ENCODE results near the gene ARSA.

Gene ARSA

DNA sequence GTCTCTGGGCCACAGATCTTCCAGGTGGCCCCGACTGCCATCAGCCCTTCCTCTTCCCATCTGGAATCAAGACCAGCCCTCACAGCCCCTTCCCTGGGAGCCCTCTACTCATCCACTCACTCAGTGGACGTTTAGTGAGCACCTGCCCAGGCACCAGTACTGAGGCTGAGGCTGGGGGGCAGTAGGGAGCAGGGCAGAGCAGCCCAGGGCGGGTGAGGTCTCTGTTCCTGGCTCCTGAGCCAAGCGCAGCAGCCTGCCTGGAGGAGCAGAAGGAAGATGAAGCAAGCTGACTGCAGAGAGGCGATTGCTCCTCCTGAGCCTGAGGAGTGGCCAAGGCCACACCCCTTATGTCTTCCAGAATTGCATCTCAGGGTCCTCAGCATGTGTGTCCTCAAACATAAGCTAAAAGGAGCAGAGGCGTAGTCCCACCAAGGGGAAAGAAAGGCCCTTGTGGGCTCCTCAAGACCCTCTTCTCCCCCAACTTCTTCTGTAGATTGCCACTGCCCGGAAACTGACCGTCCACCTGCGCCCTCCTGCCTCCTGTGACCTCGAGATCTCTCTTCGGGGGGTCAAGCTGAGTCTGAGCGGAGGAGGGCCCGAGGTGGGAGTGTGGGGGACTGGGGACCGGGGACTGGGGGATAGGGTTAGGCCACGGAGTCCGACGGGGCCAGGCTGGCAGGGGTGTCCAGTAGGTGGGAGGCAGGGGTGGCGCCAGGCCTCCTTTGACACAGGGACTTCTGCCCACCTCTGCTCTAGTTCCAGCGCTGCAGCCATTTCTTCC, 21.6 kb downstream of the ARSA start:
- Mint-ChIP-seq H3K4me3 (no peak overlapping the region), H3K9me3 (no peaks in the 10 kb centered on the region), H3K27me3 (peaks cover 66% of the 10 kb centered on the region), H3K27ac (no peak overlapping the region), H3K36me3 (ENCODE audit: low read depth) (no peaks in the 10 kb centered on the region), H3K4me1 (ENCODE audit: low read depth) (peaks cover 4% of the 10 kb centered on the region)
- no peak for DNase-seq

DNA sequence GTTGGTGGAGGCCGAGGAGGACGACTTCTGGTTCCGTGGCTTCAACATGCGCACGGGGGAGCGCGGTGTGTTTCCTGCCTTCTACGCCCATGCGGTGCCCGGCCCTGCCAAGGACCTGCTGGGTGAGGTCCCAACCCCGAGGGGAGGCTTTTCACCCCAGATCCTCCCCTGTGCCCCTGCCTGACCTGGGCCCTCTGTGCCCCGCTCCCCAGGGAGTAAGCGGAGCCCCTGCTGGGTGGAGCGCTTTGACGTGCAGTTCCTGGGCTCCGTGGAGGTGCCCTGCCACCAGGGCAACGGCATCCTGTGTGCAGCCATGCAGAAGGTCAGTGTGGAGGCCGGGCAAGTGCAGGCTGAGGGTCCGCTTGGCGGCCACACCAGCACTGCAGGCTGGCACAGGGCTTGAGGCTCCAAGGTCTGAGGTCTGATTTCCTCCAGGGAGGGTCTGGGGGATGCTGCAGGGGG, 22.3 kb downstream of the ARSA start:
- Mint-ChIP-seq H3K27me3 (peaks cover 65% of the 10 kb centered on the region), H3K27ac (no peak overlapping the region), H3K4me1 (ENCODE audit: low read depth) (peaks cover 4% of the 10 kb centered on the region), H3K9me3 (no peaks in the 10 kb centered on the region), H3K36me3 (ENCODE audit: low read depth) (no peaks in the 10 kb centered on the region), H3K4me3 (no peak overlapping the region)
- no peak for DNase-seq

DNA sequence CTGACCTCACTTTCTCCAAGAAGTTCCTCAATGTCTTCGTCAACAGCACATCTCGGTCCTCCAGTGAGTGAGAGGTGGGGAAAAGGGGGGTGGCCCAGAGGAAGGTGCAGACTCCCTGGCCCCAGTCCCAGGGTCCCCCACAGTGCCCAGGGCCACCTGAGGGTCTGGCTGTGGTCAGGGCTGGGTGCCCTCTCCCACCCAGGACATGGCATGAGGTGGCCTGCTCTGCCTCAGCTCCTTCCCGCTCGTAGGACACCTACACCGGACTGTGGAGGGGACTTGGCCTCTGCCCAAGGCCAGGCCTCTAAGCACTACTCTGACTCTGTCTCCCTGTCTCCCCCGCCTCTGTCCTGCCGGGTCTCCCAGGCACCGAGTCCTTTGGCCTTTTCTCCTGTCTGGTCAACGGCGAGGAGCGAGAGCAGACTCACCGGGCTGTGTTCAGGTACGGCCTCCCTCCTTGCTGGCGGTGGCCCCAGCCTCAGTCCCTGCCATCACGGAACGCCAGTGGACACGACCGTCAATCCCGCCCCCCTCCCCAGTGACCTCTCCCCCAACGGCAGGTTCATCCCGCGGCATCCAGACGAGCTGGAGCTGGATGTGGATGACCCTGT, 22.8 kb downstream of the ARSA start:
- Mint-ChIP-seq H3K9me3 (no peaks in the 10 kb centered on the region), H3K4me3 (no peak overlapping the region), H3K27me3 (peaks cover 60% of the 10 kb centered on the region), H3K27ac (no peak overlapping the region), H3K36me3 (ENCODE audit: low read depth) (no peaks in the 10 kb centered on the region), H3K4me1 (ENCODE audit: low read depth) (peaks cover 4% of the 10 kb centered on the region)
- no peak for DNase-seq

DNA sequence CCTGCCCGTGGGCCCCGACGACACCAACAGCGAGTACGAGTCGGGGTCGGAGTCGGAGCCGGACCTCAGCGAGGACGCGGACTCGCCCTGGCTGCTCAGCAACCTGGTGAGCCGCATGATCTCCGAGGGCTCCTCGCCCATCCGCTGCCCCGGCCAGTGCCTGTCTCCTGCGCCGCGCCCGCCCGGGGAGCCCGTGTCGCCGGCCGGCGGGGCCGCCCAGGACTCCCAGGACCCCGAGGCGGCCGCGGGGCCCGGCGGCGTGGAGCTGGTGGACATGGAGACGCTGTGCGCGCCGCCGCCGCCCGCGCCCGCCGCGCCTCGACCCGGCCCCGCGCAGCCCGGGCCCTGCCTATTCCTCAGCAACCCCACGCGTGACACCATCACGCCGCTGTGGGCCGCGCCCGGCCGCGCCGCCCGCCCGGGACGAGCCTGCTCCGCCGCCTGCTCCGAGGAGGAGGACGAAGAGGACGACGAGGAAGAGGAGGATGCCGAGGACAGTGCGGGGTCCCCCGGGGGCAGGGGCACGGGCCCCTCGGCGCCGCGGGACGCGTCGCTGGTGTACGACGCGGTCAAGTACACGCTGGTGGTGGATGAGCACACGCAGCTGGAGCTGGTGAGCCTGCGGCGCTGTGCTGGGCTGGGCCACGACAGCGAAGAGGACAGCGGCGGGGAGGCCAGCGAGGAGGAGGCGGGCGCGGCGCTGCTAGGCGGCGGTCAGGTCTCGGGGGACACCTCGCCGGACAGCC, 23.5 kb downstream of the ARSA start:
- Mint-ChIP-seq H3K27ac (no peak overlapping the region), H3K4me1 (ENCODE audit: low read depth) (peaks cover 9% of the 10 kb centered on the region), H3K27me3 (peaks cover 62% of the 10 kb centered on the region), H3K36me3 (ENCODE audit: low read depth) (no peaks in the 10 kb centered on the region), H3K4me3 (no peak overlapping the region), H3K9me3 (no peaks in the 10 kb centered on the region)
- no peak for DNase-seq

DNA sequence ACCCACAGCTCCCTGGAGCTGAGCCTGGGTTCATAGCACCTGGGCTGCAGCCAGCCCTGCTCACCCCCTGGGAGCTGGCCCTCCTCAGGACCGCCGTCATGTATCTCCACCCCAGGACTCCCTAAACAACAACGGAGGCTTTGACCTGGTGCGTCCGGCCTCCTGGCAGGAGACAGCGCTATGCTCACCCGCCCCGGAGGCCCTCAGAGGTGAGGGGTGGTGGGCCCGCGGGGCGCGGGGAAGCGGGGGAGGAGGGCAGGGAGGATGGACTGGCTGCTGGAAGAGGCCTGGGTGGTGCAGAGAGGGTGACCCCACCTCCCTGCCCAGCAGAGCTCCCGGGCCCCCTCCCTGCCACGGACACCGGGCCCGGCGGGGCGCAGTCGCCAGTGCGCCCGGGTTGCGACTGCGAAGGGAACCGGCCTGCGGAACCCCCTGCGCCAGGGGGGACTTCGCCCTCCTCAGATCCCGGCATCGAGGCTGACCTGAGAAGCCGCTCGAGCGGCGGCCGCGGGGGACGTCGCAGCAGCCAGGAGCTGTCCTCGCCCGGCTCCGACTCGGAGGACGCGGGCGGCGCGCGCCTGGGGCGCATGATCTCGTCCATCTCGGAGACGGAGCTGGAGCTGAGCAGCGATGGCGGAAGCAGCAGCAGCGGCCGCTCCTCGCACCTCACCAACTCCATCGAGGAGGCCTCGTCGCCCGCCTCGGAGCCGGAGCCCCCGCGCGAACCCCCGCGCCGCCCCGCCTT, 24.3 kb downstream of the ARSA start:
- peaks cover 9% of the 10 kb centered on the region for H3K4me1 Mint-ChIP-seq (ENCODE audit: low read depth)
- no peaks in the 10 kb centered on the region for H3K36me3 Mint-ChIP-seq (ENCODE audit: low read depth)
- H3K9me3 Mint-ChIP-seq: no peaks in the 10 kb centered on the region
- no peak overlapping the region for H3K4me3 Mint-ChIP-seq
- peaks cover 63% of the 10 kb centered on the region for H3K27me3 Mint-ChIP-seq
- no peak for DNase-seq
- H3K27ac Mint-ChIP-seq: no peak overlapping the region

DNA sequence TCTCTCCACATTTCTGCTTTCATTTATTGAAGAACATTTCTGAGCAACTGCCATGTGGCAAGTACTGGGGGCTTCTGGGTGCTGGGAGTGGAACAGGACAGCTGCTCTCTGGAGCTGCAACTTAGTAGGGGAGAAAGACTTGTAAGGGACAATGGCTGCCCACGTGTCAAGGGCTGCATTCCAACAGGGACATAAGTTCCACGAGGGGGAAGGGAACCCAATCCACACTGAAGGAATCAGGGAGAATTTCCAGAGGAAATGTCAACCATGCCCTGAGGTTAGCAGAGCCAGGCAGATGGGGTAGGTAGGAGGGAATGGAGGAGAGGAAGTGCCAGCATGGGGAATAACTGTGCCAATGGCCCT, 25.6 kb downstream of the ARSA start:
- Mint-ChIP-seq H3K36me3 (ENCODE audit: low read depth) (no peaks in the 10 kb centered on the region), H3K4me1 (ENCODE audit: low read depth) (peaks cover 9% of the 10 kb centered on the region), H3K4me3 (no peak overlapping the region), H3K27me3 (peaks cover 61% of the 10 kb centered on the region), H3K27ac (no peak overlapping the region), H3K9me3 (no peaks in the 10 kb centered on the region)
- DNase-seq: no peak

DNA sequence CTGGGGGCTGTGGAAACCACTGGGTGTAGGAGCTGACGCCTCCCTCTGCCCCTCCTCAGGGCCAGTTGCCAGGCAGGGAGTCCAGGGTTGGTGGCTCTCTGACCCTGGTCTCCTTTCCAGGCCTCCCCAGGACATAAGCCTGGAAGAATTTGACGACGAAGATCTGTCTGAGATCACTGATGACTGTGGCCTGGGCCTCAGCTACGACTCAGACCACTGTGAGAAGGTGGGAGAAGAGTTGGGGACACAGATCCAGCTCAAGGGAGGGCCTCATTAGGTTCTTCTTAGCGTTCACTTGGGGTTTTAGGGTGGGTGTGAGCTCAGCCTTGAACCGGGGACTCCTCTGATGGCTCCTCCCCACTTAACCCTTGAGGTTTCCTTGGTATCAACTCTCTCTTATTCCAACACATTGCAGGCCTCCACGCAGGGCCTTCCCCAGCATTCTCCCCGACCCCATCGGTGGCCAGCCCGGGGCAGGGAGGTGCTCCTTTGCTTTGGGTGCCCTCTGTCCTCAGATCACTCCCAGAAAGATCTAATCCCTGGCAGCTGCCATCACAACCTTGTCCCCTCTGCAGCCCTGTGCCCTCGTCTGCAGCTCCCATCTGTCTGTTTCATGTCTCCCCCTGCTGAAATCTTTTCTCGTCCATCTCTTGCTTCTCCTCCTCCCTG, 26.1 kb downstream of the ARSA start:
- peak overlapping the region; percentile 49 for H3K4me3 Mint-ChIP-seq
- peaks cover 56% of the 10 kb centered on the region for H3K27me3 Mint-ChIP-seq
- H3K9me3 Mint-ChIP-seq: no peaks in the 10 kb centered on the region

DNA sequence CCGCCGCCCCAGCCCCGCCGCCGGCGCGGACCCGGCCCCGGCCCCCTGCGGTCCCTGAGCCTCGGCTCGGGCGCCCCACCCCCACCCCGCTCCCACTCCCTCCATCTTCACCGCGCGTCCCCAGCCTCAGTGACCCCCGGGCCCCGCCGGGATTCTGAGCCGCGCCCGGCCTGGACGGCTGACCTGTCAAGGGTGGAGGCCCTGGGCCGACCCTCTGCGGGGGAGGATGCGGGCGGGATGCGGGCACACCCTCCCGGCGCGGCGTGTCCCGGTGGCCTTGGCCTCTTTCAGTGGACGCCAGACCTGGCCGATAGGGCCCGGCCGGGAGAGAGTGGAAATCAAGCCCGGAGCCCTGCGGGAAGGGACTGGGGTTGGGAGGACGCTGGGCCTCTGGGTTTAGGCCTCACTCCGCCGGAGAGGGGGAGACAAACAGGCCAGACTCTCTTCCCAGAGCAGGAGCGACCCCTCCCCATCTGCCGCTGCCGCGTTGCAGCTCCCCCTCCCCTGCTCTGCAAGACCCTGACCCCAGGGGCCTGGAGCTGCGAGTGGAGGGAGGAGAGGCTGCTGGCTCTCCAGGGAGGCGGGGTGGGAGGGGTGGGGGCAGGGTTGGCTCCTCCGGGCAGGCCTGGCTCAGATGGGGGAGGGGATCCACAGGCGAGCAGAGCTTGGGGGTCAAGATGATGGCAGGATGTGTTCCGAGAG, 26.8 kb downstream of the ARSA start:
- H3K36me3 Mint-ChIP-seq (ENCODE audit: low read depth): no peaks in the 10 kb centered on the region
- DNase-seq: no peak
- H3K27ac Mint-ChIP-seq: no peak overlapping the region
- H3K27me3 Mint-ChIP-seq: peaks cover 51% of the 10 kb centered on the region
- peak overlapping the region; percentile 49 for H3K4me3 Mint-ChIP-seq
- no peaks in the 10 kb centered on the region for H3K9me3 Mint-ChIP-seq
- peaks cover 9% of the 10 kb centered on the region for H3K4me1 Mint-ChIP-seq (ENCODE audit: low read depth)

More for the DNA sequence above, 26.1 kb downstream of the ARSA start:
- H3K27ac Mint-ChIP-seq: no peak overlapping the region
- DNase-seq: no peak
- H3K36me3 Mint-ChIP-seq (ENCODE audit: low read depth): no peaks in the 10 kb centered on the region
- peaks cover 9% of the 10 kb centered on the region for H3K4me1 Mint-ChIP-seq (ENCODE audit: low read depth)

DNA sequence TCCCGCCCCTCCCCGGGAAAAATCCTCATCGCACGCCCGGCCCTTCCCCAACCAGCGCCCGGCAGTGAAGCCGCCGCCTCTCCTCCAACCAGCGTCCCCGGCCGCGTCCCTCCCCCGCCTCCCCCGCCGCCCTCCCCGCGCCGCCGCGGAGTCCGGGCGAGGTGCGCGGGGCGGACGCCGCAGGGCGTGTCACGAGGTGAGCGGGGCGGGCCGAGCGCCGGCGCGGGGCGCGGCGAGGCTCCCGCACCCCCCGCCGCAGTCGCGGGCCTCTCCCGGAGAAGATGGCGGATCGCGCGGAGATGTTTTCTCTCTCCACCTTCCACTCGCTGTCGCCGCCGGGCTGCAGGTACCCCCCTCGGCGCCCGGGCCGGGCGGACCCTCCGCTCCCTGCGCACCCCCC, 27.4 kb downstream of the ARSA start, which contains the start of gene MAPK8IP2:
Gene MAPK8IP2, plus strand, starts transcription at position 256 of the 400 bp plus-strand sequence. Its CDS starts 26 bp downstream, at position 282.
- Mint-ChIP-seq H3K4me1 (ENCODE audit: low read depth) (peaks cover 9% of the 10 kb centered on the region), H3K36me3 (ENCODE audit: low read depth) (no peaks in the 10 kb centered on the region), H3K27ac (no peak within 1 kb of the TSS), H3K9me3 (no peaks in the 10 kb centered on the region), H3K27me3 (peaks cover 45% of the 10 kb centered on the region), H3K4me3 (peak within 1 kb of the TSS; percentile 54)
- no peak for DNase-seq

DNA sequence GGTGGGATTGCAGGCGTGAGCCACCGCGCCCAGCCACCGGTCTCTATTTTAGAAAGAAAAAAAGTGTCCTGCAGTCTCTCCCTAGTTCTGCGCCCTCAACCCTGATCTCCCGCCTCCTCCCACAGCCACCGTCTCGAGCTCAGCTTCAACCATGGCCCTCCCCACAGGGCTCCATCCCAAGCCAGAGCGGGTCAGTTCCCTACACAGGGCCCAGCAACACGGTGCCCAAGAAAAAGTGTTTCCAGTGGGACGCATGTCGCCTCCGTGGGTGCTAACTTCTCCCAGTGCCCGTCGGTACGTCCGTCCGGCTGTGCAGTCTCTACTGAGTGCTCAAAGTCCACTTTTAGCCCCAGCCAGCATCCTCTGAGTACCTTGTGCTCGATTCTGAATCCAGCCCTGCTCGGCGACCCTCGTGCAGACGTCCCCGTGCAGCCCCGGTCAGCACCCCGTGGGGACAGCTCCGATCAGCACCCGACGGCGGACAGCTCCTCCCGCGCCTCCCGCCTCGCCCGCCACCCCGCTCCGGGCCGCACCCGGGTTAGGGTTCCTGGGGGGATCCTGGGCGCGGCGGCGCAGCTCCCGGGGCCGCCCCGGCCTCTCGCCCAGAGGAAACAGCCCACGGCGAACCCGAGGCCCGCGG, 28.0 kb downstream of the ARSA start:
- Mint-ChIP-seq H3K9me3 (no peaks in the 10 kb centered on the region), H3K27ac (no peak overlapping the region), H3K27me3 (peaks cover 39% of the 10 kb centered on the region), H3K4me3 (peak overlapping the region; percentile 54), H3K36me3 (ENCODE audit: low read depth) (no peaks in the 10 kb centered on the region), H3K4me1 (ENCODE audit: low read depth) (peaks cover 9% of the 10 kb centered on the region)
- DNase-seq: peak; percentile 78

DNA sequence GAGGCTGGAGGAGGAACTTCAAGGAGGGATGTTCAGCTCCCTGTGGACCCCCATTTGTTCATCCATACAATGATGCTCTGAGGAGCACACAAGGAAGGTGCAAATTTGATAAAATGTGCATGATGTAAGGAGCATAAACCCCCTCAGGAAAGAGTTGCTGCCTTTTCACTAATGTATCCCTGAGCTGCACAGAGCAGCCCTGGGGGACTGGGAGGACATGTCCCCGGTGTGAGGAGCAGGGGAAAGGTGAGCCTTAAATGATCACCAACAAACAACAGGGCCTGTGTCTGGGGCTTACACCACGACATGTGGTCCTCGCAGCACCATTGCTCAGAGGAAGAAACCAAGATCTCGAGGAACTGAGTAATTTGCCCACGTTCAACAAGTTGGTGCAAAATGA, 30.9 kb downstream of the ARSA start:
- Mint-ChIP-seq H3K27me3 (peaks cover 24% of the 10 kb centered on the region), H3K27ac (no peak overlapping the region), H3K4me1 (ENCODE audit: low read depth) (peaks cover 9% of the 10 kb centered on the region), H3K4me3 (no peak overlapping the region), H3K9me3 (no peaks in the 10 kb centered on the region), H3K36me3 (ENCODE audit: low read depth) (no peaks in the 10 kb centered on the region)
- no peak for DNase-seq

DNA sequence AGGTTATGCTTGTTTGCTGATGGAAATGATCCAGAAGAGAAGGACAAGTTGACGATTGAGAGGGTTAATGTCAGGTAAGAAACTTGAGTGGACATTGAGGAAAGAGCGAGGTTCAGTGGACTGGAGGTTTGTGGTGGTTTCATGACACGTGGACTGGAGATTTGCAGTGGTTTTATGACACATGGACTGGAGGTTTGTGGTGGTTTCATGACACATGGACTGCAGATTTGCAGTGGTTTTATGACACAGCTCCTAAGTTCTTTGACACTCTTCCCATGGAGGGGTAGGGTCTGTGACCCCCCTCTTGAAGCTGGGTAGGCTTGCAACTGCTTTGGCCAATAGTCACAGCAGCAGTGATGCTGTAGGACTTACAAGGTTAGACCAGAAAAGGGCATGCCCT, 32.8 kb downstream of the ARSA start:
- no peaks in the 10 kb centered on the region for H3K9me3 Mint-ChIP-seq
- no peak overlapping the region for H3K4me3 Mint-ChIP-seq
- peaks cover 6% of the 10 kb centered on the region for H3K4me1 Mint-ChIP-seq (ENCODE audit: low read depth)
- H3K27ac Mint-ChIP-seq: no peak overlapping the region
- no peak for DNase-seq
- H3K36me3 Mint-ChIP-seq (ENCODE audit: low read depth): no peaks in the 10 kb centered on the region
- H3K27me3 Mint-ChIP-seq: peaks cover 14% of the 10 kb centered on the region

DNA sequence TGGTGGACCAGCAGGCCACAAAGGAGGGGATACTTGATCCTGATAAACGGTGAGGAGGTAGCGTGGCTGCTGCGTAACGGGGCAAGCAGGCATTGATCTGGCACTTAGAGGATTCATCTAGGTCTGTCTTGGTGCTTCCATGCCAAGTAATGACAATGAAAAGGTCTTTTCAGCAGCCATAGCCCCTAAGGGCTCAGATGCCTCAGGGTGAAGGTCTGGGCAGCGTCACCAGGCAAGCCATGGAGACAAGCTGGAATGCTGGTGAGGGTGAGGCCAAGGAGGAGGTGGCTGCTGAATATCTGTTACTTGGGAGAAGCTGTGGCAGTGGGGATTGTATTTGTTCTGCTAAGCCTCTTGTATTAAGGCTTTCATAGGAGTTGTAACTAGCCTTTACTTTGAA, 40.5 kb downstream of the ARSA start:
- peaks cover 7% of the 10 kb centered on the region for H3K4me1 Mint-ChIP-seq (ENCODE audit: low read depth)
- H3K4me3 Mint-ChIP-seq: no peak overlapping the region
- no peaks in the 10 kb centered on the region for H3K27me3 Mint-ChIP-seq
- DNase-seq: no peak
- peaks cover 8% of the 10 kb centered on the region for H3K36me3 Mint-ChIP-seq (ENCODE audit: low read depth)
- no peaks in the 10 kb centered on the region for H3K9me3 Mint-ChIP-seq
- no peak overlapping the region for H3K27ac Mint-ChIP-seq
